HG03045 (cell line): ENCODE data around the gene TRAPPC12.

Experiments
- ATAC-seq: cut with Tn5 transposase; IDR thresholded peaks from one replicate; pipeline ENCODE4 v1.9.1; 2021; ENCODE audit warnings: mild to moderate bottlenecking, moderate library complexity; ENCODE audit not compliant: unreplicated experiment

TRAPPC12 gene

DNA sequence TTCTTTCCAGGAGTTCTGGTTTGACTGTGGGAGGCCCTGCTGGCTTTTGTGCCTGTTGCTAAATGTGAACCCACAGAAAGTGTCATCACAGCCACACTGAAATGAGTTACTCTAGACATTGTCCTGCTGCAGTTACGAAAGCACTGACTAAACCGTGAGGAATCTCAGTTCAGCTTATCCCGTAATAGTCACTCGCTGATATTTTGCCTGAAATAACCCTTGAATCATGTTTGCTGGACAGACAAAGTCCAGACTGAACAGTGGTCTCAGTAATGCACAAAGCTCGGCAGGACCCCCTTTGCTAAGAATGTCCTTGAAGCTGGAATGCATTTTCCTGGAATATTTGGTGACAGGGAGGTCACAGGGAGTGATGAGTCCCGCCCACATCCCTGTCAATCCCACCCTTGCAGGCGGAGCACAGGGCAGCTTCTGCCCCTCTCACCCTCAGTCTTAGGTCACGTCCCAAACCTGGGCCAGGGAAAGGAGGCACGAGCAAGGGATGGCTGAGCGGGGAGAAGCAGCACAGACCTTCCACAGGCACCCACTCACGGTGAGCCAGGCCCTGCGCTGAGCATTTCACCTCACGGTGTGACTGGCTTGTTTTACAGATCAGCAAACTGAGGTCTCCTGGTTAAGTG is 86.5 kb downstream of the TRAPPC12 start:
- ATAC-seq, result no peak

GRCh38 chr2:3466482-3466863 is 87.0 kb downstream of the TRAPPC12 start:
- ATAC-seq, result no peak

- ATAC-seq, result no peak
Measured at GRCh38 chr2:3466966-3467365, 87.5 kb downstream of the TRAPPC12 start.

DNA sequence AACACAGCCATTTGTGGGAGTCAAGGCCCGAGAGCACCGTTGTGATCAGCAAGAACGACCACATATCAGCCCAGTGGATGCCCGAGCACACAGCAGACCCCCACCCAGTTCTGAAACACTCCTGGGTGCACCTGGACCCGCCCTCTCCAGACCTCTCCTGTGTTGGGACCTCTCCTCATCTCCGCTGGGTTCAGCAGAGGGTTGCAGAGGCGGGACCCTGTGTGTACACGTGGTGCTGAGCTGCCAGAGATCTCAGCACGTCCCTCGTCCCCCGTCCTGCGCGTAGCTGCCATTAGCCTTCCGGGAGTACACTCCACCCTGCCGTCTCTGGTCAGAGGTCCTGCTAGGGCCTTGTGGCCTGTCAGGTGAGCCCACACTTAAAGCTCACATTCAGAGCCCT is 88.2 kb downstream of the TRAPPC12 start:
- no peak for ATAC-seq

GRCh38 chr2:3468296-3468988 is 88.9 kb downstream of the TRAPPC12 start:
- ATAC-seq, result no peak

GRCh38 chr2:3469486-3469885 is 90.0 kb downstream of the TRAPPC12 start:
- no peak for ATAC-seq

GRCh38 chr2:3470166-3470651 is 90.7 kb downstream of the TRAPPC12 start:
- ATAC-seq, result no peak

- ATAC-seq, result no peak
Measured at GRCh38 chr2:3470856-3471737, 91.6 kb downstream of the TRAPPC12 start.

- ATAC-seq, result no peak
Measured at GRCh38 chr2:3472296-3472695, 92.8 kb downstream of the TRAPPC12 start.

DNA sequence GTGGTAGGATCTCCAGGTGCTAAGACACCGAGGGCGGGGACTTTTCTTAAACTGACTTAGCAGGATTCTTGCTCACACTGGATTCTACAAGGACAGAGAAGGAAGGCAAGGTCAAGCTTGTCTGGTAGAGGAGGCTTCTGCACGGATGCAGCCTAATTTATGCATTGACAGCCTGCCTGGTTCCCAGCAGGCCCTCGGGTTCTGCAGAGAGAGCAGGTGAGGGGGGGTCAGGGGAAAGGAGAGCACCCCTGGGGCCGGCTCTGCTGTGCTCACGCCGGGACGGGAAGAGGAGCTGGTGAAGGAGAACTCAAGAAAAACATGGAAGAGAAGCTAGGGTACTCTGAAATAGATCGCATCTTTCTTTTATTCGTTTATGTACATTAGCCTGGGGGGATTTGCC is 93.5 kb downstream of the TRAPPC12 start:
- no peak for ATAC-seq

DNA sequence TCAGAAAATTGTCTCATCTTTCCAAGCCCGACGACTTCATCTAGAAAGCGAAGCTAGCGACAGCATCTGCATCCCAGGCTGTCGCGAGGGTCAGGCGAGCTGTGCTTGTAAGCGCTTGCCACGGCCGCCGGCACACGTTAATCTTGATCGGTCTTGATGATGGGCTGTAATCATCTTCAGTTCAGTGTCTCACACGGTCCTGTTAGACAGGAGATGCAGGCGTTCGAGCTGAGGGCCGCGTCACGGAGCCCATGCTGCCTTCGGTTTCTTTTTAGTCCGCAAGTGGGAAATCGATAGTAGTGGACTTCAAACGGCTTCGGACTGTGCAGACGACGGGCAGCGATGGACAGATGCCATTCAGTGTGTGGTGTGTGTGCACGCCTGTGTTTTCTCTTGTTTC is 96.3 kb downstream of the TRAPPC12 start:
- ATAC-seq, result no peak

DNA sequence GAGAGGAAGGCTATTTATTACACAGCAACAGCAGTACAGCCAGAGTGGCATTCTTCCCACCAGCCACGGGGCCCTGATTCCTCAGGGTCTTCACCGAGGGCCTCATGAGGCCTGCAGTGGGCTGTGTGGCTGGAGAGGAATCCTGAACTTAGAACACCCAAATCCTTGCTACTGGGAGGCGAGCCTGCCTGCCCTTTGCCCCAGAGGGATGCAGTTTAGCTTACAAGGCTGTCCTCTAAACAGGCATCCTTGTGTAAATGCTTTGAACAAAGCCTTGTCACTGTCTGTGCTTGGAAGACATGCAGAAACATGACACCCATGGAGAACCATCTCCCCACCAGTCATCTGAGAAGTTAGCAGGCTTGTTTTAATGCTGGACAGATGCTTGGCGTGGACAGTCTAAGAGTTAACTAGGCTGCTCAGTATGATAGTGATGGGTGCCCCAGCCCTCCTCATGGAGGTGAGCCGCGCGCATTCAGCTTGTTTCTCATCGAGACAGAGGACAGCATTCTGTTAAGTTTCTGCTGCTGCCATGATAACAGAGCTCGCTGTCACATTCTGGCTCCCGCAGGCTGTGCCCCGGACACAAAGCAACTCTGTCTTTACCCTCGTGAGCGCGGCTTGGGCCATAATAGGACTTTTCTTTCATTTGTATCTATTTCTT is 97.0 kb downstream of the TRAPPC12 start:
- no peak for ATAC-seq

GRCh38 chr2:3476985-3477327 is 97.5 kb downstream of the TRAPPC12 start:
- ATAC-seq, result no peak

DNA sequence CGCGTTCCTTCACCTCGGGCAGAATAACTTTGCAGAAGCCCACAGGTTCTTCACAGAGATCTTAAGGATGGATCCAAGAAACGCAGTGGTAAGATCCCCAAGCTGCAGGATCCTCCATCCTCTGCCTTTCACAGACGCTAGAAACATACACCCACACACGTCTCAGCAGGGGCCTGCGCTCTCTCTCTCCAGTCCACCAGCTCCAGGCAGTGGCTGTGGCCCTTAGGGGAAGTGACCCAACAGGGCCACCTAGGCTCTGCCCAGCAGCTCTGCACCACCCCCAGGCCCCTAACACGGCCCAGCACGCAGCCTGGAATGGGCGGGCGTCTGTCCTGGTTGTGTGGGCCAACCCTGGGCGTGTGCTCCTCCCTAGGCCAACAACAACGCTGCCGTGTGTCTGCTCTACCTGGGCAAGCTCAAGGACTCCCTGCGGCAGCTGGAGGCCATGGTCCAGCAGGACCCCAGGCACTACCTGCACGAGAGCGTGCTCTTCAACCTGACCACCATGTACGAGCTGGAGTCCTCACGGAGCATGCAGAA is 99.4 kb downstream of the TRAPPC12 start:
- no peak for ATAC-seq

DNA sequence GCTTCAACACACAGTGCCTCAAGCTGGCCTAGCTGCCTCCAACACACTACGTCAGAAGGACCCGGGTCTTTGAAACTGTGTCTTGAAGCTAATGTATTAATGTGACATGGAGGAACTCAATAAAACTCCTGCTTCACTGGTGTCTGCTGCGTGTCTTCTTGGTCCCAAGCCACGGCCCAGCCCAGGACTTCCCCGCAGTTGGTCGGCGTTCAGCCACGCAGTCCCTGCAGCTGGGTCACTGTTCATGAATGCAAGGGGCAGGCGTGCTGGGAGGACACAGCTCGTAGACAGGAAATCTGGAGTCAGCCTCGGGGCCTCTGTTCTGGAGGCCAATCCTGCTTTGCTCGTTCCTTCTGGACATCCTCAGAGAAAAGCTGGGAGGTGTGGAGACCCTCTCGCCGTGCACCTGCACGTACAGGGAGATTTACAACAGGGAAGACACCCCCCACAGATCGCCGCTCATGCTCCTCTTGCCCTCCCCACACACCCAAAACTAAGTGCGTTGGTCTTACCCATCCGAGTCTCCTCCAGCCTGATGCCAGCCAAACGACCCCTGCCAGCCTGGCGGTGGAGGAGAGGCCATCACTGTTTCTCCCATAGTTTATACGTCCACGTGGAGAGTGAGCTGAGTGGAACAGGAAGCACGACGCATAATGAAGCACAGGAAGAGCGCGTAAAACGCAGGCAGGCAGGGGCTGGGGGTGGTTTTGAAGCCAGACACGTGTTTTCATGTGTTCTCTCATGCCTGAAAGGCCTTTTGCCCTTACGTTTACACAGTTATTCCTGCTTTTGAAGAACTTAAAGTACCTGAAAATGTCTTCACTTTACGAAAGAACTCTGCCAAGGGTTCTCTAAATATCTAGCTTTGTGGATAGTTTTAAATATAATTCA is 100.2 kb downstream of the TRAPPC12 start:
- no peak for ATAC-seq

GRCh38 chr2:3480352-3481010 is 101.0 kb downstream of the TRAPPC12 start:
- ATAC-seq, result no peak

GRCh38 chr2:3481011-3481400 is 101.5 kb downstream of the TRAPPC12 start:
- no peak for ATAC-seq

GRCh38 chr2:3481736-3482362 is 102.4 kb downstream of the TRAPPC12 start:
- ATAC-seq, result no peak

DNA sequence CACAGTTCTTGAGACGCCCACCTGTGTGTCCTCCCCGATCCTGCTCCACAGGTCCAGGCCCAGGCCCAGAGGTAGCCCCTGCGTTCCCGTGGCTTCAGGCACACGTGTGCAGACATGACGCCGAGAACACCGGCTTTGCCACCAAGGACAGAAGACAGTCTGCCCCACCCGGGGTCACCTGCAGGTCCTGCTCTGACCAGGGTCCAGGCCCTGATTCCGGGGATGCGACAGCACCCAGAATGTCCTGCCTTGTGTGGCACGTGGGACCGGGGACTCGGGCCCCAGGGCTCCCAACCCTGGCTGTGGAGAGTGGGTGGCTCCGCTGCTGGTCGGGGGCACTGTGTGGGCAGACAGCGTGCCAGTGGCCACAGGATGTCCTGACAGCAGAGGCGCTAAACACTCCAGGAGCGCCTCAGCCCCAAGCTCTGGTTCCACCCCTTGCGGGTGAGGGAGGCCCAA is 102.9 kb downstream of the TRAPPC12 start:
- no peak for ATAC-seq
